ENCODE results near the gene TREML4. TPM values are rescaled to one million over a fixed set of nuclear protein-coding genes. Genes with fewer than 3 reads are reported as not detected.
"Not testable (repeated sequence)": the region's sequence is repeated elsewhere in the genome, so short reads cannot be mapped to it uniquely, and the experiment has no call there.

TREML4 gene, protein sequence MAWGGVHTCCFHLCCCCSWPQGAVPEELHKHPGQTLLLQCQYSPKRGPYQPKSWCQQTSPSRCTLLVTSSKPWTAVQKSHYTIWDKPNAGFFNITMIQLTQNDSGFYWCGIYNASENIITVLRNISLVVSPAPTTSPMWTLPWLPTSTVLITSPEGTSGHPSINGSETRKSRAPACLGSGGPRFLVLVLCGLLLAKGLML
- total RNA-seq, result not detected

DNA sequence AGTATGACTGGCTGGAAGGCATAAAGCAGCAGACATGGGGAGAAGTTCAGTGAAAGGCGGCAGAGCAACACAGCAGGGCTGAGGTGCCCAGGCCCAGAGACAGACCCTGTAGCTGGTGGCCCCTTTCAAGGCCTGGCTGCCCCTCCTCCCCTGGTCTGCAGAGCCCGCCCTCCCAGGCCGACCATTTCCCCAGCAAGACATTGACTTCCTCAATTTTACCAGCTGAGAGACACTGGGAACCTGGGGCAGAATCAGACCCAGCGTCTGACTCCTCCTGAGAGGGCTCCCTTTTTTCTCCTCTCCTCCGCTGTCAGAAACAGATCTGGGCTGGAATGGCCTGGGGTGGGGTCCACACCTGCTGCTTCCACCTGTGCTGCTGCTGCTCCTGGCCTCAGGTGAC, at the start of gene TREML4:
TSS of gene TREML4 (plus strand) at position 254 of the 400 bp plus-strand sequence. CDS start at position 333, 79 bp downstream.
- no peak for DNase-seq

DNA sequence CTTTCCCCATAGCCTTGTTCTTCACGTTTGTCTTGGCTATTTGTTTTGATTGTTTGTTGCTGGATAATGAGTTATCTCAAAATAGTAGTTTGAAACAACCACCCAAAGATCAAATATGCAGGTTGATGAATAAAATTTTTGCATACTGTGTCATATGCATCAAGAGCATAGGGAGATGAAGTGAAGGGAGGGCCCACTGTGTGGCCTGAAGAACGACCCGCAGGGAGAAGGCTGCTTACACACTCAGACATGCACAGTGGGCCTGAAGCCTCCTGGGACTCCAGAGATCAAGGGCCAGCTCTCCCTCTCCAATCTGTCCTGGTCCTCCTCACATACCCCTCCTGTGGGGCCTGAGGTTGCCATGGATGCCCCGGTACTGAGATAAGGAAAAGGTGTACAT, 49.0 kb upstream of the TREML4 start:
- no peak for DNase-seq

DNA sequence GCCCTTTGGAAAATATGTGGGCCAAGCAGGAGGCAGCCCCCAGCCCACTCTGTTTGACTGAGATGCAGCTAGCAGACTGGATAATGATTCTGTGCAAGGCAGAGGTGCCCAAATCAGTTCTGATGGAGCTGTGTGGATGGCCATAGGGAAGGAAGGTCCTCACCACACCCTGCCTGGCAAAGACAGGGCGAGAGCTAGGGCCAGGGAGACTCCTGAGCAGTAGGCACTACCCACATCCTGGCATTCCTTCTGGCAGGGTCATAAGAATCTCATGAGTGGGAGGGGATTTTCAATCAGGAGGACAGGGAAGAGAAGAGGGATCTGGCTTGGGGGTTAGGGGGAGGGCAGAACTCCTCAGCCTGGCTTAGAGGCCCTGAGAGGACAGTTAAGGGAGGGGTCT, 46.6 kb upstream of the TREML4 start:
- DNase-seq, result no peak

DNA sequence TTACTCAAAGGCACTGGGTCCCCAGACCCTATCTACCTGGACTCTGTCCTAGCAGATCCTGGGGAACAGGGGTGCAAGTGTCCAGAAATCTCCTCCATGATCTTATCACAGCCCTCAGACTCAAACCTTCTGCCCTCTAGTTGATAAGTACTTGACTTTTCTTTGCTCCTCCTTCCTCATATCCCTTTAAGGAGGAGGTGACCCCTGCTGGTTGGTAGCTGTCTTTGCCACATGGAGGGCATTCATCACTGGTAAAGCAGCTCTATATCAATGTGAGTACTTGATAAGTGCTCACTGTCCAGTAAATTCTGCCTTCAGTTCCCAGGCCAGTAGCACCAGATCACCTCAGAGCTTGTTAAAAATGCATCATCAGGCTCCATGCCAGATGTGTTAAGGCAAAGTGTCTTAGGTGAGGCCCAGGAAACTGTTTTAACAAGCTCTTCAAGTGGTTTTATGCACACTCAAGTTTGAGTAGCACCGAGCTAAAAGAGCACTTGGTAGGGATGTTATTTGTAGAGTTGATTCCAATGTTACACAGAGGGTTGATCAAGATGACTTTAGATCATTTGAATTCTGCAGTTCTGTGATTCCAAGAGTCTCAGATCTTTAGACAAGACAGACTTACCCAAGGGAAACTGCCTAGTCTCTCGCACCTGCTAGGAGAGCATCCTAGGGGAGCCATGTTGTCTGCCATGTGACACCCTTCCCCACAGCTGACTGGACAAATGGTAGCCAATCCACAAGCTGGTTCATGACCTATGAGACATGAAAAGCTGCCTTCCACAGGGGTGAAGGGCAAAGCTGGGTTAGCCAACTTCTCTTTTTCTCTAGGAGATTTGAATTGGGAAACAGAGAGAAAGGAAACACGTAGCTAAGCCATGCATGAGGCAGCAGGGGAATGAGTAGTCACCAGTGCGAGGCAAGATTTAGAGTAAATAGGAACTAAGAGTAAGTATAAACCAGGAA, 45.8 kb upstream of the TREML4 start:
- peak; percentile 38 for DNase-seq

DNA sequence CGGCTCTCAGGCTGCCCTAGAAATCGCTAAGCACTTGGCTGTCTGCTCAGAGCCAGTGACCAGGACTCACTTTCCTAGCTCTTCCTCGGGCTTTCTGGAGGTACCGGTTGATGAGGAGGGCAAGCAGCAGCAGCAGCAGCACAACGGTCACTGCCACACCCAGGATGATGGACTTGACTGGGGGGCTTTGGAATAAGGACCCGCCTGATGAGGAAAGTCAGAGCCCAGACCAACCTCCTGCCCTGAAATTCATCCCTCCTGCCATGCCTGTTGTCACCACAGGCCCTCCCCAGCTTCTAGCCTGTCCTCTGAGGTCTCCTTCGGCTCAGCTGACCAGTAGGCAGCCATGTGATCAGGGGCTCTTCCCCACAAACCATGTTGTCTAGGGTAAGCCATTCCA, 43.4 kb upstream of the TREML4 start:
- DNase-seq, result no peak

DNA sequence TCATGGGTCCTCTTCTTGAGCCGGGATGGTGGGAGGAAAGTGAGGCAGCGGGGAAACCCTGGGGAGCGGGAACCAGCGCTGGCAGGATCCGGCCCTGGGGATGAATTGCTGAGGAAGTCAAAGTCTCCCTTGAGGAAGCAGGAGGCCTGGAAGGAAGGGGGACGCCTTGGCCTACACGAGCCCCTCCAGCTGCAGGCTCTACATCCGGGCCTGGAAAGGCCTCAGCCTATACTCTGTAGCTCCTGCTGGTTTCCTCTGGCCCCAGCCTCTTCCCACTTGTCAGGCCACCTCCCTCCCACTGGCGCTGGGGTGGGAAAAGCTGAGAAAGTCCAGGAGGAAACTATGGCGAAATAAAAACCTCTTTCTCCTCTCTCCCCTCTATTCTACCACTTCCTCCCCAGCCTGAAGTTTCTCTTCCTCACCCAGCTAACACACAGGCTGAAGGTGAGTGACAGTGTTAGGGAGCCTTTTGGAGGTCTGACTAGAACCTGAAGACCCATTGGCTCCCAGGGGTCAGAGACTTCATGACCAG, 42.1 kb upstream of the TREML4 start:
- DNase-seq, result no peak

DNA sequence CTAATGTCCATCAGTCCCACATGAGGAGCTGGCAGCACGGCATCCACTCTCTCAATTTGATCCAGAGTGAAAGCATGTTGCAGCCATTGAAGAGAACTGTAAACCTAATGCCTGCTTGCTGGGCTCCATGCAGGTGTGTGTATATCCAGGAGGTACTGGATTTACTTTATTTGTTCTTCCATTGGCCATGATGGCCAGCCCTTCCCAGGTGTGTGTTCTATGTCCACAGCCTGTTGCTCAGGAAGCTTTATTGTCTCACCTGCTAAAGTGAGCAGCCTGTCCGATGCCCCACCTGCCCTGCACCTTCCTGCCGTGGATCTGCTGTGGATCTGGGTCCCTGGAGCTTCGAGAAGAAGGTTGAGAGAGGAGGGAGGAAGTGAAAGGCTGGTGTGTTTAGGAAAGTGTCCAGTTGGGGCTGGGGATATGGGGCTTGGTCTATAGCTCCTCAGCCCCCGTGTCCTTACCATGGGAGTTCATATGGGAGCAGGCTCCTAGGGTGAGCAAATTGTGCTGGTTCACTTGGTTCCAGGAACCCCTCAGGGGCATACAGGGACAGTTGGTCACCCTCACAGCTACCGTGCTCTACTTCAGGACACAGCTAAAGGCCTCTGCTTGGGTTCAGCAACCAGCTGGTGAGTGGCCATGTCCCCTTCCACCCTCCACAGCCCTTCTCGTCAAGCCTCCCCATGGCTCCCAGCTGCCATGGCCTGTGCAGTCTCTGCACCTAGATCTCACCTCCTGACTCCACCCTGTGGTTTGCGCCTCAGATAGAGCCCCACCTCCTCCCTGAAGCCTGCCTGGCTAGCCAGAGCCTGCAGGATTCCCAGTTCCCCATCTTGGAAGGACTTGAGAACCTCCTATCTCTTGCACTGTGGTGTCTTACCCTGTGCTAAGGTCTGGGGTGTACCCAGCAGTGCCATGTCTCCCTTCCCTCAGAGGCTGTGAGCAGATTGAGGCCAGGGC, 39.9 kb upstream of the TREML4 start:
- no peak for DNase-seq

DNA sequence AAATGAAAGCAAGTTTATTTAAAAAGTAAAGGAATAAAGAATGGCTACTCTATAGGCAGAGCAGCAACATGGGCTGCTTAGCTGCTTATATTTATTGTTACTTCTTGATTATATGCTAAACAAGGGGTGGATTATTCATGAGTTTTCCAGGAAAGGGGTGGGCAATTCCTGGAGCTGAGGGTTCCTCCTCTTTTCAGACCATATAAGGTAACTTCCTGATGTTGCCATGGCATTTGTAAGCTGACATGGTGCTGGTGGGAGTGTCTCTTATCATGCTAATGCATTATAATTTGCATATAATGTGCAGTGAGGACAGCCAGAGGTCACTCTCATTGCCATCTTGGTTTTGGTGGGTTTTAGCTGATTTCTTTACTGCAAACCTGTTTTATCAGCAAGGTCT, 39.1 kb upstream of the TREML4 start:
- DNase-seq, result not testable (repeated sequence)

DNA sequence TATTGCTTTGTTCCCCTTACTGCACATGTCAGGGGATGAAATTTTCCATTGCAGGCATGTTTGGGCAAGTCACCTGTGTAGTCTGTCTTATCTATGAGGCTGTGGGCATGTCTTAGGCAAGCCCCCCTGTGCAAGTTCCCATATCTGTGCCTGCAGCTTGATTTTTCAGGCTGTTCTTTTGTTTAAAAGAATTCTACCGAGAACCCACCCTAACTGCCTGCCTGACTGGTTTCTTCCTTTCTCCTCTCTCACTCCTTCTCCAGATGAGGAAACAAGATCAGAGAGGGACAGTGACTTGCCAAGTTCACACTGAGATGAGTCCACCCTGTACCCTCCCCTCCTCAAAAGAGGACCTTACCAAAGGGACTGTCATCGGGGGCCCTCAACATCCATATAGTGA, 38.2 kb upstream of the TREML4 start:
- DNase-seq, result no peak

DNA sequence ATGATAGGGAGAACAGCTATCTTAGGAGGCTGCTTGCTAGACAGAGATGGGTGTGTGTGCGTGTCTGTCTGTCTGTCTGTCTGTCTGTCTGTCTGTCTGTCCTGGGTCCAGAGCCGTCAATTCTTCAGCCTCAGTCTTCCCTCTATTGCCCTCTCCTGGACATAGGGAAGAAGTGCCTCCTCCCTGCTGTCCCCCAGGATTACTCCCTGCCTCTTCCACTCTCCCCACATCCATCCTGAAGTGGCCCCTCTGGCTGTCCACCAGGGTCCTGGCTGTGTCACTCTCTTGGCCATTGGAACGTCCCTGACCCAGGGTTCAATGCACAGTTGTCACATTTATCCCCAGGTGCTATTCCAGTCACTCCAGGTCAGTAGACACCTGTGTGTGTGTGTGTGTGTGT, 37.4 kb upstream of the TREML4 start:
- no peak for DNase-seq

DNA sequence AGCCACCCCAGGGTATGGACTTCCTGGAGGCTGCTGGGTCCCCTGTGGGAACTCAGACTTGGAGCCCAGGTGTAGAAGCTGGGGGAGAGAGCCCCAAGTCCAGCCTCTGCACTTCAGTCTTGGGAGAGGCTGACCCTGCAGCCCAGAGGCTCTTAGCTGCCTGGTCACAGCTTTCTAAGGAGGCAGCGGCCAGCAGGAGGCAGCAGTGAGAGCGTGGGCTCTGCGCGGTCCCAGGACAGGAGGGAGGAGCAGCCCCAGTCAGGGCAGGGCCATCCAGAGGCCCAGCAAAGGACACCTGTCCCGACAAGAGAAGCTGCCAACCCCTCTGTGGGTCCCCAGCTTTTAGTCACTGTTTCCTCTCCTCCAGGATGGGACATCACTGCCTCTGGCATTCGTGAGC, 36.6 kb upstream of the TREML4 start:
- DNase-seq, result no peak

DNA sequence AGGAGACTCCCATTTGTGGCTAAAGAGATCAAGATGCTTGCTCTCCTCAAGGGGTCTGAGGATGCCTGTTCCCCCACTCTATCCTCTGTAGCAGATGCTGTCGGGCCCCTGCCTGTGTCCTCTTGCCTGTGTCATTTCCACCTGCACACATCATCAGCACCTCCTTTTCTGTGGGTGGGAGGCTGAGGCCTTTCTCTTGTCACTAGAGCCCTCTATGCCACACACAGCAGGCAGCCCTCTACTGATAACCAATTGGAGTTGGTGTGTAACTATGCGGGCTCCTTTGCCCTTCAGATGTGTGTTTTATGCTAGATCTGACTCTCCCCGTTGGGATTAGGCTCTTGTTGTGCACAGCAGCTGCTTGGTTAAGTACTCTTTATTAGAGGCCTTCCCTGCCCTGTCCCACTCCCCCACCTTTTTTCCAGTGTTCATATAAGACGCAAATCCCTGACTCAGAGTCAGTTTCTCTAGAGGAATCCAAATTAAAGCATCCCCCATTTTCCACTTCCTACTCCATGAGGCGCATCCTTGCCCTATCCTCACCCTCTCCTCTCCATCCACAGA, 34.9 kb upstream of the TREML4 start:
- DNase-seq, result no peak

DNA sequence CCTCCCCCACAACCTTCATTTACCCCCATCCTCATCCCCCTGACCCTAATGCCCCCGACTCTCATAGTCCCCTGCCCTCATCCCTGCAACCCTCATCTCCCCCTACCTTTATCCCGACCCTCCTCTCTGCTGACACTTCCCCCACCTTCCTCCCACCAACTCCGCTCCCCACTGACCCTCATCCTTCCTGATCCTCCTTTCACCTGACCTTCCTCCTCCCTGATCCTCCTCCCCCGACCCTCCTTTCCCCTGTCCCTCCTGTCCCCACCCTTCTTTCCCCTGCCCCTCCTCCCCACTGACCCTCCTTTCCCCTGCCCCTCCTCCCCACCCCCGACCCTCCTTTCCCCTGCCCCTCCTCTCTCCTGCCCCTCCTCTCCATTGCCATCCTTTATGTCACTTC, 34.3 kb upstream of the TREML4 start:
- no peak for DNase-seq

DNA sequence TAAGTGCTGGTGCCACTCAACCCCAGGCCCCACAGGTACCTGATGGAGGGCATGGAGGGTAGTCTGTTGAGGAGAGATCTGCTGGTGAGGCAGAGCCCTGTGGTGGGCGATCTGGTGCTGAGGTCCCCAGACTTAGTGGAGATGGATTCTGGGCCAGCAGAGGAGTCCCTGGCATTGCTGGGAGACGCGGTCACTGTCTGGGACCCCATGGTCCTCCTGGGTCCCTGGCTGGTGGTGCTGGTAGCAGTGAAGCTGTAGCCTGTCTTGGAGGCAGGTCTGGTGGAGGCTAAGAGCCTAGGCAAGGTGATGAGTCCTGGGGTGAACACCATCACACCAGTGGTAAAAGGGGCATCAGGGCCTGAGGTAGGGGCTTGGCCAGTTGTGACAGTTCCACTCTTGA, 33.8 kb upstream of the TREML4 start:
- no peak for DNase-seq

DNA sequence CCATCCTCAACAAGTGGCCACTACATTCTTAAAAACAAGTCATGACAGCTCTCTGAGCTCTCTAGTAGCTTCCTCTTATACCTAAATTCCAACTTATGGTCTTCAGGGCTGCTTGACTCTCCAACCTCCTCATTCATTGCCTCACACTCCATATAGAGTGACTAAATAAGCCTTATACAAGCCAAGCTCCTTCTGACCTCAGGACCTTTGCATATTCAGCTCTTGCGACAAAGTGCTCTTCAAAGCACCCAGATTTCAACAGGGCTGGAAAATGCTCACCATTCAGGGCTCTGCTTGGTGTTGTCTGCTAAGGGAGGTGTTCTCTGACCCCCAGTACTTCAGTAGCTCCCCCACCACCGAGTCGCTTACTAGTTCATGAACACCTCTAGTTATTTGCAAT, 30.9 kb upstream of the TREML4 start:
- no peak for DNase-seq

DNA sequence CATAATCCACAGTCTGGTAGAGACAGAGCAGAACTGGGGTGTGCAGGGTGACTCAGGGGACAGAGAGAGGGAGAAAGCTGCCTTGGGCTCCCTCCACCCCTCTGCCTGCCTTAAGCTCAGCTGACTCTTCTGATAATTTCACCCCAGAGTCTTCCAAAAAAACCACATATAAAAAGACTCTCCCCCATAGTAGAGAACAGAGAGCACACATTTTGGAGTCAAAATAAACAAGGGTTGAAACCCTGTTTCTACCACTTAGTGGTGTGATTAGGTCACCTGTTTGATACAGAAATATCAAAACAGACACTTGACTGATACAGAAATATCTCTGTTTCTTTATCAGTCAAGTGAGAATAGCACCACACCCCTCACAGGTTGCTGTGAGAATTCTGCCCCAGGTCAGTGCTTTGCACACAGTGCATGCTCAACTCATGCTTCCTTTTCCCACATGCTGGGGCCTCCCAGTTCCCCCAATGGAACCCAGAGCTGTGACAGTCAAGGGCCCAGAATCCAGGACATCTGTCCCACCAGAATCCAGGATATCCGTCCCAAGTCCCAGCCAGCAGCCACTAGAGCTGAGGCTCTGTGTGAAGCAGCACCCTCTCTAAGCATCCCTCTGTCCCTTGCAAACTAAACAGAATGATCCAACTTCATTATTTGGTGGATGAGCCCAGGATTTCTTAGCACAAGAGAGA, 28.4 kb upstream of the TREML4 start:
- no peak for DNase-seq

DNA sequence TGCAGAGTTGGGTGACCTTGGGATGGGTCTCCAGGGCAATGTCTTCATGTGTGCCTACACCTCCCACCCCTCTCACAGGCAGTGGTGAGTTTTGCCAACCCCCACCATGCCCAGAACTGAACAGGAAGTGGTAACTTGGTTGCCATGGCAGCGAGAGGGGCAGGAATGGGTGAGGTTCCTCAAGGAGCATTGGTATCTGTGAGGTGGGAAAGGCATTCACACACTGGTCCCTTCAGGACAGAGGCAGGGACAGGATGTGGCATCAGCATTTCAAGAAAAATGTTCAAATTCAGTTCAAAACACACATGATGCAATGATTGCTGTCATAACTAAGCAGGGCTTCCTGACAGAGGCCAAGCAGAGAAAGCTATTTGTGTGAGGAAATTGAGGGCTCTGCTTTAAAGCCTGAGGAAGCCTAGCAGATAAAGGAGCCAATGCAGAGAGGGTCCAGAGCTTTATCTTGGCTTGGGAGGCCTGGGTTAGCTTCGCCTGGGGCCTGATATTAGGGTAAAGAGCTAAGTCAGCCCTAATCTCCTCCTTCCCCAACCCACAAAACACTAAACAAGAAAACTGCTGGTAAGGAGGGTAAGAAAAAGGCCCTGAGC, 27.8 kb upstream of the TREML4 start:
- DNase-seq, result no peak

DNA sequence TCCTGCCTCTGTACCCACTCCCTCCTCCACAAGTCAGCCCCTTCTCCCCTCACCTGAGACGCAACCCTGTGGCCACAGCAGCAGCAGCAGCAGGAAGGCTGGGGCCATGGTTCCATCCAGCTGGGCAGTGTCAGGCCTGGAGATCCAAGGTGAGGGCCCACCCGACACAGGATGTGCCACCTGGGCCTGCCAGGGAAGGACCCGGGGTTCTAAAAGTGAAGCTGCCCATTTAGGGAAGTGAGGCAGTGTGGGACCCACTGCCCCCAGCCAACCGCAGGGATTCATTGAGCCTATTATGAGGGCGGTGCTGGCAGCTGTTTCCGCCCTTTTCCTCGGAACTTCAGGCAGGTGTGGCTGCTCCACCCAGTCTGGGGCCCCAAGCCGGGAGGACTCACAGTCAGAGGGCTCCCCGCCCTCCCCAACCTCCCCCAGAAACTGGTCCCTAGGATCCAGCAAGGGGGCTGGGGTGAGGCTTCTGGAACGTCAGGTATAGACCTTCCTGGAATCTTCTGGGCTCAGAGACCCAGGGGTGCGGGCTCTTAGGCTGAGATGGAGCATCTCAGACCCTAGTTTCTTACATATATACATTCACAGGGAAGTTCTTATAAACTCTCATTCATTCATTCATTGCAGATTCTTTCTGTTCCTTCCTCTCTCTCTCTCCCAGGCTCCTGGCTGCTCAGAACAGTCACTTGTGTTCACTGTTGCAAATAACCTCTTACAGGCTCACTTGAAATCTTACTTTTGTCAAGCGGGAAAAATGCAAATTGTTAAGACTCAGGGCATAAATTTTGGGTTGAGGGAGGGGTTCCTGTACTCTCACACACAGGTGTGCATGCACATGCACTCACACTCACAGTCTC, 27.0 kb upstream of the TREML4 start, which contains the start of gene TREML2:
TSS of gene TREML2 (minus strand) at position 249 of the 863 bp plus-strand sequence. CDS start at position 108, 141 bp downstream.
- no peak for DNase-seq

DNA sequence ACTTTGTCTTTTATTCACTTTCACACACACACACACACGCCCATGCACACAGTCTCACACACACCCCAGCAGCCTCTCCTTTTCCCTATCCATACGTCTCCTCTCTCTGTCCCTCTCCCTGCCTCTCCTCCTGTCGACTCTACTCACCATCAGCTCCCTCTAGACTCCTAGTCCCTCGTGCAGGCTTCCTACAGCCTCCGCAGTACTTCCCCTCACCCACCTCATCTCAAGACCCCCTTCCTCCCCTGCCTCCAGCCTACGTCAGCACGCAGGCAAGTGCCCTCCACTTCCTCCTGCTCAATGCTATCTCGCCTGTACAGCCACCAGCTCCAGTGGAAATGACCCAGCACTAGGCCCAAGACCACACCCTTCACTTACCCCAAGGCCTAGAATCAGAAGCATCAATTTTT, 26.4 kb upstream of the TREML4 start:
- DNase-seq, result no peak

DNA sequence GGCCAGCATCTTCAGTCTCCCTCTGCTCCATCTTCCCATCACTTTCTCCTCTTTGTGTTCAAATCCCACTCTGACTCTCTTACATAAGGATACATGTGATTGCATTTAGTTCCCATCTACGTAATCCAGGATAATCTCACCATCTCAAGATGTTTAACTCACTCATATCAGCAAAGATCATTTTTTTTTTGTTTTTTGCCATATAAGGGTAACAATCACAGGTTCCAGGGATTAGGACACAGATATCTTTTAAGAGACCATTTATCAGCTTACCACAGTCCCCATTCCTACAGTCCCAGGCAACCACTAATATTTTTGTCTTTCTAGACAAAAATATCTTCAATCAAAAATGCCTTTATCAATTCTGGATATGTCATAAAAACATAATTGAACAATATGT, 24.0 kb upstream of the TREML4 start:
- no peak for DNase-seq
